Right cardiac atrium (tissue), 5 donors: ENCODE measurements around the gene ARHGAP6. TPM values are rescaled to one million over a fixed set of nuclear protein-coding genes. Genes with fewer than 3 reads are reported as not detected.
A peak's percentile ranks its signal among the peaks of the same experiment; 100 is the strongest.

Experiments used
- ATAC-seq, 2 donors: fragments of 200-7000 bp; cut with Tn5 transposase; one replicate each; pipeline versions ENCODE4 v1.8.0 to v1.9.1; 2020; ENCODE audit warnings: moderate library complexity in 2 of 2, mild to moderate bottlenecking in 1 of 2
- DNase-seq, 3 donors: peaks; one replicate each; pipeline ENCODE4 v3.0.0-alpha.2; 2020
- H3K27ac ChIP-seq: one replicate; pipeline ENCODE4 v1.5.1; 2013; ENCODE audit warnings: mild to moderate bottlenecking, low read length, control low read depth, moderate library complexity
- H3K27me3 ChIP-seq: one replicate; pipeline ENCODE4 v1.6.1; 2013; ENCODE audit not compliant: control insufficient read depth, insufficient read depth
- H3K4me1 ChIP-seq: one replicate; pipeline ENCODE4 v1.6.1; 2013; ENCODE audit warnings: low read length; ENCODE audit not compliant: control insufficient read depth, insufficient read depth
- H3K4me3 ChIP-seq: one replicate; pipeline ENCODE4 v1.5.1; 2013; ENCODE audit warnings: low read length, control low read depth
- H3K9me3 ChIP-seq: one replicate; pipeline ENCODE4 v1.6.1; 2013; ENCODE audit warnings: low read length; ENCODE audit not compliant: control insufficient read depth
- WGBS: extraction: QIAGEN DNeasy Blood & Tissue Kit; methylation state at CpG from one replicate; pipeline ENCODE4 v1.1.7; 2013; 5-methylcytosine and 5-hydroxymethylcytosine counted together
- intact Hi-C, 4 donors: fragments of 100-400 bp; cut with DNase I; formaldehyde crosslinking; loops; one replicate each; pipeline versions ENCODE4 v1.11.0 to v1.14.0; 2022 to 2023
- polyA plus RNA-seq: library from polyadenylated mRNA; stranded (reverse); fragments of 200-250 nt; gene quantifications from one replicate; pipeline ENCODE4 v1.2.3, GENCODE V29; 2013
- total RNA-seq, 4 donors: library from RNA; stranded (reverse); fragmentation: NEBNext Ultra II Directional; extraction: Animal tissue kit (Norgen Biotek cat#: 25700); gene quantifications; one replicate each; pipeline ENCODE4 v1.2.1, GENCODE V29; 2021
- donor health status: healthy with polysubstance abuse.
- donor health status: DM: no; HTN: yes; CAD: no.
- donor health status: DM: no; HTN: no; CAD: no.
- donor health status: DM: no; HTN: yes; CAD: no; lungs with severe emphysema.
- donor health status: DM: yes; HTN: yes; CAD: no.

Gene ARHGAP6
- total and polyA plus RNA-seq, 5 donors = 2.3 to 4.5 (median 3.1) TPM

- 92% methylated on average over 1 of the region's 1 CpG for WGBS
- H3K9me3 ChIP-seq = no peaks in the 10 kb centered on the region
- no peak overlapping the region for H3K27ac ChIP-seq
- no peaks in the 10 kb centered on the region for H3K27me3 ChIP-seq
- ATAC-seq (no peak), DNase-seq (no peak)
- H3K4me1 ChIP-seq = no peaks in the 10 kb centered on the region
- no peak overlapping the region for H3K4me3 ChIP-seq
- intact Hi-C loops = no loop called here
These were observed 191.7 kb downstream of the ARHGAP6 start for GRCh38 chrX:11474021-11474420.

- WGBS = 55% methylated on average over 3 of the region's 3 CpGs
- Histone ChIP-seq H3K4me1 (no peaks in the 10 kb centered on the region), H3K27ac (no peak overlapping the region), H3K4me3 (no peak overlapping the region), H3K27me3 (no peaks in the 10 kb centered on the region), H3K9me3 (no peaks in the 10 kb centered on the region)
- intact Hi-C loops = no loop called here
- DNase-seq = no peak
- ATAC-seq = peak in 1 of 2 donors; percentile 23
These were observed 192.8 kb downstream of the ARHGAP6 start for GRCh38 chrX:11472879-11473278.

- 98% methylated on average over 2 of the region's 2 CpGs for WGBS
- Histone ChIP-seq H3K4me1 (no peaks in the 10 kb centered on the region), H3K27ac (no peak overlapping the region), H3K4me3 (no peak overlapping the region), H3K27me3 (no peaks in the 10 kb centered on the region), H3K9me3 (no peaks in the 10 kb centered on the region)
- ATAC-seq (no peak), DNase-seq (no peak)
- intact Hi-C loops = no loop called here
These were observed 193.3 kb downstream of the ARHGAP6 start for GRCh38 chrX:11472381-11472780.

GRCh38 chrX:11470250-11470974, 195.3 kb downstream of the ARHGAP6 start:
- peak overlapping the region; percentile 7 for H3K27ac ChIP-seq
- no peaks in the 10 kb centered on the region for H3K4me1 ChIP-seq
- intact Hi-C loops = no loop called here
- no peak for DNase-seq
- H3K4me3 ChIP-seq = no peak overlapping the region
- no peaks in the 10 kb centered on the region for H3K9me3 ChIP-seq
- WGBS = 43% methylated on average over 1 of the region's 1 CpG
- peak; percentile 73 to 76 for ATAC-seq
- H3K27me3 ChIP-seq = no peaks in the 10 kb centered on the region

GRCh38 chrX:11465648-11466411, 199.9 kb downstream of the ARHGAP6 start:
- Histone ChIP-seq H3K4me1 (no peaks in the 10 kb centered on the region), H3K27me3 (no peaks in the 10 kb centered on the region), H3K4me3 (no peak overlapping the region), H3K27ac (no peak overlapping the region), H3K9me3 (no peaks in the 10 kb centered on the region)
- intact Hi-C loops = no loop called here
- ATAC-seq (no peak), DNase-seq (no peak)
- 83% methylated on average over 5 of the region's 5 CpGs for WGBS

GRCh38 chrX:11464836-11465463, 200.8 kb downstream of the ARHGAP6 start:
- 87% methylated on average over 8 of the region's 8 CpGs for WGBS
- Histone ChIP-seq H3K27ac (no peak overlapping the region), H3K4me3 (no peak overlapping the region), H3K4me1 (no peaks in the 10 kb centered on the region), H3K27me3 (no peaks in the 10 kb centered on the region), H3K9me3 (no peaks in the 10 kb centered on the region)
- no peak for DNase-seq
- ATAC-seq = no peak
- intact Hi-C loops = no loop called here

GRCh38 chrX:11464380-11464779, 201.3 kb downstream of the ARHGAP6 start:
- 58% methylated on average over 1 of the region's 1 CpG for WGBS

GRCh38 chrX:11462648-11463047, 203.1 kb downstream of the ARHGAP6 start:
- H3K27ac ChIP-seq = no peak overlapping the region
- WGBS = 60% methylated on average over 2 of the region's 2 CpGs
- intact Hi-C loops = no loop called here
- ATAC-seq = no peak
- no peaks in the 10 kb centered on the region for H3K4me1 ChIP-seq
- no peaks in the 10 kb centered on the region for H3K27me3 ChIP-seq
- no peaks in the 10 kb centered on the region for H3K9me3 ChIP-seq
- H3K4me3 ChIP-seq = no peak overlapping the region
- no peak for DNase-seq

More at GRCh38 chrX:11464380-11464779, 201.3 kb downstream of the ARHGAP6 start:
- H3K4me1 ChIP-seq = no peaks in the 10 kb centered on the region
- H3K27ac ChIP-seq = no peak overlapping the region
- H3K4me3 ChIP-seq = no peak overlapping the region
- H3K9me3 ChIP-seq = no peaks in the 10 kb centered on the region
- ATAC-seq = no peak
- intact Hi-C loops = no loop called here
- no peak for DNase-seq
- no peaks in the 10 kb centered on the region for H3K27me3 ChIP-seq

GRCh38 chrX:11462136-11462535, 203.6 kb downstream of the ARHGAP6 start:
- Histone ChIP-seq H3K4me1 (no peaks in the 10 kb centered on the region), H3K27me3 (no peaks in the 10 kb centered on the region), H3K9me3 (no peaks in the 10 kb centered on the region), H3K27ac (no peak overlapping the region), H3K4me3 (no peak overlapping the region)
- DNase-seq = no peak
- 46% methylated on average over 5 of the region's 5 CpGs for WGBS
- ATAC-seq = peak in 1 of 2 donors; percentile 47
- intact Hi-C loops = no loop called here

GRCh38 chrX:11461201-11462001, 204.3 kb downstream of the ARHGAP6 start:
- peak in 1 of 2 donors; percentile 64 for ATAC-seq
- Histone ChIP-seq H3K27ac (no peak overlapping the region), H3K4me3 (no peak overlapping the region), H3K27me3 (no peaks in the 10 kb centered on the region), H3K9me3 (no peaks in the 10 kb centered on the region), H3K4me1 (no peaks in the 10 kb centered on the region)
- DNase-seq = no peak
- 59% methylated on average over 5 of the region's 5 CpGs for WGBS
- intact Hi-C loops = no loop called here
